GM21367 (cell line): ENCODE results near the gene MAP4K4.
"Not testable (repeated sequence)": the region's sequence is repeated elsewhere in the genome, so short reads cannot be mapped to it uniquely, and the experiment has no call there.

ENCODE experiments used
- ATAC-seq: cut with Tn5 transposase; IDR thresholded peaks from one replicate; pipeline ENCODE4 v1.9.1; 2021; ENCODE audit not compliant: unreplicated experiment

MAP4K4 gene

DNA sequence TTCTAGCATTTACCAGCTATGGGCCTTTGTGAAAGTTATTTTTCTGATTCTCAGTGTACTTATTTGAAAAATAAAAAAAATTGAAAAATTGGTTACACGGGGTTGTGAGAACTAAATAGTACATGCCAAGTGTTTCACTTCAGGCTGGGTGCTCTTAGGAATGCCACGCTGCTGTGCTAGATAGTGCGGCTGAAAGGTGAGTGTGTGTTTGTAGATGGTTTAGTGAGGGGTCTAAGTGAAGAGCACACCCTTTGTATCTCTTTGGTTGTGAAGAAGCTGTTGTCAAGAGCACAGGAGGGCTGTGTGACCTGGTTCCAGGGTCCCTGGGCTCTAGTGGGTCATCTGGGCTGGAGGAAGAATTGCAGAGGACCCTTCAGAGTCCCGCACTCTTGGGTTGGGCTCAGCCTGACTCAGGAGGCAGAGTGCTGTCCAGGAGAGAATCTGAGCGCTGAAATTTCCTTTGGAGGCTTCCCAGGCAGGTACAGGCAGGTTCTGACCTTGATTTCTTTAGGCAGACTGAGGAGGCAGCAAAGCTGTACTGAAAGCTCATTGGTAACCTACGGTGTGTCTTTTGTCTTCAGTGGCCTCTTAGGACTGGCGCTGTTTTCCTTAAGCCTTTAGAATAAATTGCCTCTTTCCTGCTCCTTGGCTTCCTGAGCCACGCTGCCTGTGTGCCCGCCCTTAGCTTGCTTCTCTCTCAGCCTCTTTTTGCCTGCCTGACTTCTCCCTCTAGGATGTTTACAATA, 44.4 kb downstream of the MAP4K4 start:
- ATAC-seq: no peak

DNA sequence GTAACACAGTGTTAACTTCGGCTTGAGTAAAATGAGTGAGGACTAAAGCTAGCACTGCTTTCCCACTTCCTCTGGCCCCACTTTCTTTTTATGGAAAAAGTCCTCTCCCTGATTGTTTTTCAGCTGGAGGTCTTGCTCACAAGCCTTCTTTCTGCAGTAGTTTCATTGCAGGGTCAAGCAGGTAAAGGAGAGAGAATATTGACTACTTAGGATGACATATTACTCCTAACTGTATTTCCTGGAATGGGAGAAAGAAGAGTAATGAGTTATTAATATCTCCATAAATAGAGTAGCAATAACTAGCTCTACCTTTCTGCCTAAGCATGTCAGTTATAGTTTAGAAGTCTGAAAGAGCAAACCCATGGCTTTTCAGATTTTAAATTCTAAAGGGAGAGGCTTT, 45.0 kb downstream of the MAP4K4 start:
- ATAC-seq: no peak

DNA sequence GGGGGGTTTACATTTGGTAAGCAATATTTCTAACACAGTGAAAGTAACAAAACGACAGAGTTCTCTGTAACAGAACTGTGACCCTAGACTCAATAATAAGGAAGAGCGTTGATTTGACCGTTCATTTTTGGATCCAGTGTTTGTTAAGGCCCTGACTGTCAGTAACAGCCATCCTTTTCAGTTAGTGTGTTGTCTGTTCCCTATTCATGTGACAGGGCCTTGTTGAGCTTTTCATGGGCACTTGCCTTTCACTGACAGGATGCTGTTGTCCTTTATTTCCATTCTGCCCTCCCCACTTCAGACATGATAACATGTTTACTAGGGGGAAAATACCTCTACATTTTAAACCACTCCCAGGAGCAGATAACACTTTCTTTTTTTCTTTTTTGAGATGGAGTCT, 45.8 kb downstream of the MAP4K4 start:
- ATAC-seq: no peak

DNA sequence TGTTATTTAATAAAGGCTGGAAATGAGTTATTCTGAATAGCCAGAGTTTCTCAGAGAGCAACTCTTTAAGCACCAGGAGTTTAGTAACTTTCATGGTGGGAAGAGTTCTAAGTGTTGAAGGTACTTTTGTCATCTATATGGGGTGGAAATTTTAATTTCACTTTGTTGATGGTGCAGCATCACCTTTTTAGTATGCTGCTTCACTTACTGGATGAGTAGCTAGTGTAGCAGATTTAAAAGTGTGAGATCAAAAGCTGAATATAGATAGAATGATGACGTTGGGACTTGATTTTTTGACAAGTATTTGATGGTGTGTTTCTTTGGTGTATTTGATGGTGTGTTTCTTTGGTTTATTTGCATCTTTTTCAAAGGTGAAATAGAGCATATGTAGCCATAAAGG, 47.3 kb downstream of the MAP4K4 start:
- ATAC-seq: no peak

DNA sequence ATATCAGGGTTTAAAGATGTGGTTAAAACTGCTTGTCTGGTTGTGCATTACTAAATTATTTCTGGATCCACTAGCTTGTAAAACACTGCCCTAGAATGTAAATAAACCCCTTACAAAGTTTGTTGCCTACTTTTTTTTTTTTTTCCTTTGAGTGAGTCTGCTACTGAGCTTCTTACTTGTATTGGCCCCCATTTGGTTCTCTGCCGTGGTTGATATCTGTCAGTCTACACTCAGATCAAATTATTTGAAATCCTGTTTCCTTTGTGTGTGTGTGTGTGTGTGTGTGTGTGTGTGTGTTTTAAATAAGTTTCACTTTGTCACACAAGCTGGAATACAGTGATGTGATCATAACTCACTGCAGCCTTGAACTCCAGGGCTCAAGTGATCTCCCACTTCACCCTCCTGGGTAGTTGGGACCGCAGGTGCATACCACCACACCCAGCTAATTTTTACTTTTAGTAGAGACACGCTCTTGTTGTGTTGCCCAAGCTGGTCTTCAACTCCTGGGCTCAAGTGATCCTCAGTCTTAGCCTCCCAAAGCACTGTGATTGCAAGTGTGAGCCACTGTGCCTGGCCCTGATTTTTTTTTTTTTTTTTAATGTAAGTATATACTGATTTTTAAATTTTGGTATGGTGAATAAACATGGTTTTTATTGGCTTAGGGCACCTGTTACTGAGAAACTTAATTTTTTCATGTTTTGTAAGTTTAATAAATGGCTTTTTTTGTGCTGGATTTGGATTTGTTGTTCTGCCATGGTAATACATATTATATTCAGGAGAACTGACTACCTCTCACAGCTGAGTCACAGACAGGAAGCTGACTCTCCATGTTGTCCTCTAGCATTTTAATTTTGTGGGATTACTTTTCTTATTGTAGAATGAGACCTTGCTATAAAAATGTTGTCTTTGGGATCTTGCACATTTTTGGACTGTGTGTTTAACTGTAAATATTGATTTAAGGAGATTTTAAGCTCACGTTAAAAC, 48.5 kb downstream of the MAP4K4 start:
- ATAC-seq: no peak

DNA sequence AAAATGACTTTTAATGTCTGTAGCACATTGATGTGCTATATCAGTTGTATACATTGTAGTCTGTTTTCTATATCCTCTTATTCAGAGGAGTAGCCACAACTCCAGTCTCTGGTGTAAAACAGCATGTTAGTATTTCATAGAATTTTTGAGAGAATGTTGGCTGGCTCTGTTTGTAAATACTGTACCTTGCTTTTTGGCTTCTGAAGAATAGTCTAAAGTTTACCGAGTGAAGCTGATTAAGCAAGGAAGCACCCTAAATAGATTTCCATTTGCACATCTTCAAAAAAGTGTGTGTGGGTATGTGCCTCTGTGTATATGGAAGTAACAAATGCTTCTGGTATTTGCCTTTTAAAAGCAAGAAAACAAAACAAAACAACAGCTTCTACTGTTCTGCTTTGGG, 50.5 kb downstream of the MAP4K4 start:
- no peak for ATAC-seq

DNA sequence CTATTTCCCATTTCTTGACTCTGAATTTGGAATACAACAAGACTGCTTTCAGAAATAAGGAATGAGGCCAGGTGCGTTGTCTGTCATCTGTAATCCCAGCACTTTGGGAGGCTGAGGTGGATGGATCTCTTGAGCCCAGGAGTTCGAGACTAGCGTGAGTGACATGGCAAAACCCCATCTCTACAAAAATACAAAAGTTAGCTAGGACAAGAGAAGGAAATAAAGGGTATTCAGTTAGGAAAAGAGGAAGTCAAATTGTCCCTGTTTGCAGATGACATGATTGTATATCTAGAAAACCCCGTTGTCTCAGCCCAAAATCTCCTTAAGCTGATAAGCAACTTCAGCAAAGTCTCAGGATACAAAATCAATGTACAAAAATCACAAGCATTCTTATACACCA, 51.0 kb downstream of the MAP4K4 start:
- not testable (repeated sequence) for ATAC-seq

DNA sequence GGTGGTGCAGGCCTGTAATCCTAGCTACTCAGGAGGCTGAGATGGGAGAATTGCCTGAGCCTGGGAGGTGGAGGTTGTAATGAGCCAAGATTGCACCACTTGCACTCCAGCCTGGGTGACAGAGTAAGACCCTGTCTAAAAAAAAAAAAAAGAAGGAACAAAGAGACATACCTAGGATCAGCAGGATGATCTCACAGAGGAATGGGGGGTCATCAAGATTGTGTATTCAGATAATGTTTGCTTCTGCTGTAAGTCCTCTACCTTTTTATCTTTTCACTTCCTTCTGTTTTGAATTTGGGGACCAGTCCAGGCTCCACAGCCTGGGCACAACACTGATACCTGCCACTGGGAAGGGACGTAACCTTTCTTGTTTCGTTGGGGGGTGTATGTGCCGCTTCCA, 53.2 kb downstream of the MAP4K4 start:
- ATAC-seq: no peak

DNA sequence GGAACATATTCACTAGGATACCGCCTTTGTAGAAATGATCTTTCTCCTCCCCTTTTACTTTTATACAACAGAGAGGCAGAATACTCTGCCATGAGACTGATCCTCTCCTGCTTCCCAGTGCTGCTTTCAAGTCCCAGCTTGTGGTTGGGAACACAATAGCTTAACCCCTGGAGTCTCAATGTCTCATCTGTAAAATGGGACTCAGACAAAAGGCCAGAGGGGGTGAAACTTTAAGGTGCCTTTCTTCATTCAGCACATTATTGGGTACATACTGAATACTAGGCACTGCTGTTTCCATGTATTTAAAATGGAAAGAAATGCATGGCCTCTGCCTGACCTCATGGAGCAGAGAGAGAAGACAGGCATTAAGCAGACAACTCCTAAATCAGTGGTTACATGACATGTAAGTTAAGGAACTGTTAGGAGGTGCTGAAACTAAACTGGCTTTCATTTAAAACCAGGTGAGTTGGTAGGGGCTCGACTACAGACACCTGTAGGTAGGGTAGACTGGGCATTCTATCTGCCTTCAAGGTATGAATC, 53.8 kb downstream of the MAP4K4 start:
- ATAC-seq: no peak

DNA sequence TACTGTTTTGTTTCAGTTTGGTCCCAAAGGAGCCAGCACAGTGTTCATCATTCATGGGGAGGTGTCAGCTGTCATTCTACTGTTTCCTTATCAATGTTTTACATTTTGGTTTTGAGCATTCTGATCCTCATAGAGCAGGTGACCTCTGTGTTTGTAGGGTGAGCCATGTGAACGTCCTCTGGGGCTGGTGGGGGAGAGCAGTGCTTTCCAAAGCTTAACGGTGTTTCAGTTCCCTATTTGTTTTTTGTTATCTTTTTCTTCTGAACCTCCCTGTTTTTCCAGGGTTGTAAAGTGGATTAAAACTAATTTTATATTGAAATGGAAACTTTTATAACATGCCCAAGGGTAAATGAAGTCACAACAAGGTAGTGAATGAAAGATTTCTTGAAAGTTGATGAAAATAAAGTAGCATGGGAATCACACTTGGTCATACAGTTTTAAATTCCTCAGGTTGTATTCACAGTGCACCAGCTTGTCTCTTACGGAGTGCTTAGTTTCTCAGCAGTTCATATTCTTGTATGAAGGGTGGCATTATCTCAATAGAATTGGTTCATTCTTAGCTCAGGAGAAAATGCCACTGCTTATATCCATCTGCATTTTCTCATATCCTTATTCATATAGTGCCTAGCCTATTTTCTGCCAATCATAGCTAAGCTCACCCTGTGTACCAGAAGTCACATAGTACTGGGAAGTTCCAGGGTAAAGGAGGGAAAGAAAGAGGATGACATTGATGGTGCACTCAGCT, 54.5 kb downstream of the MAP4K4 start:
- peak; percentile 76 for ATAC-seq

DNA sequence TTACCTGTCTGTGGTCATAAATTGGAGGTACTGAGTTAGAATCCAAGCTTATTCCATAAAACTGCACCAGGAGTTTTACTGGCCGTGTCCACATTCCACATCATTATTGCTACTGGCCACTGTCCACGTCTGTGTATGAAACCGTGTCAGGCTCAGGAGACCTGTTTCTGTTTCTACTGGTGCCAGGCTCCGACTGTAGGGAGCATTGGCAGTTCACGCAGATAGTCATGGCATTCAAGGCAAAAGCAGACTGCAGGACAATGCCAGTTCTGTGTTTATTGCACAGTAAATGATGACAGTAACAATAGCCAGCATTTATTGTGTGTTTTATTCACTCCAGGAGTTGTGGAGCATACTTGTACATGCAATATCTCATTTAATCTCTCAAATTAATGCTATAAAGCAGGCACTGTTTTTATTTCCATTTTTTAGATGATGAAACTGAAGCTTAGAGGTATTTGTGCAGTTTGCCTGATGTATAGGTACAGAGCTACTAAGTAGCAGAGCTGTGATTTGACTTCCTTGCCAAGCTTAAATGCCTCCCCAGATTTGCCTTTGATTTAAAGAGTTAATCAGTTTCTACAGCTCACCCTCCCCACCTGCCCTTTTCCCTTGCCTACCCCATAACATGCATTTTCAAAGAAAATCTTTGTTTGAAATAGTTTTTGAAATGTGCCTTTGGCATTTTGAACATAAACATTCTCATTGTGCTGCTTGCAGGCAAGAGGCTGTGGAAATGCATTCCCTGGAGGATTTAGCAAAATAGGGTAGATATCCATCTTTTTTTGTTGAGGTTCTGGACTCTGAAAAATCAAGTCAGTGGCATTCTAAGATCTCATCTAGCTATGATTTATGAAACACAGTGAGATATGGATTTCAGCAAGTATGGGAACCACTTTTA, 55.5 kb downstream of the MAP4K4 start:
- no peak for ATAC-seq

DNA sequence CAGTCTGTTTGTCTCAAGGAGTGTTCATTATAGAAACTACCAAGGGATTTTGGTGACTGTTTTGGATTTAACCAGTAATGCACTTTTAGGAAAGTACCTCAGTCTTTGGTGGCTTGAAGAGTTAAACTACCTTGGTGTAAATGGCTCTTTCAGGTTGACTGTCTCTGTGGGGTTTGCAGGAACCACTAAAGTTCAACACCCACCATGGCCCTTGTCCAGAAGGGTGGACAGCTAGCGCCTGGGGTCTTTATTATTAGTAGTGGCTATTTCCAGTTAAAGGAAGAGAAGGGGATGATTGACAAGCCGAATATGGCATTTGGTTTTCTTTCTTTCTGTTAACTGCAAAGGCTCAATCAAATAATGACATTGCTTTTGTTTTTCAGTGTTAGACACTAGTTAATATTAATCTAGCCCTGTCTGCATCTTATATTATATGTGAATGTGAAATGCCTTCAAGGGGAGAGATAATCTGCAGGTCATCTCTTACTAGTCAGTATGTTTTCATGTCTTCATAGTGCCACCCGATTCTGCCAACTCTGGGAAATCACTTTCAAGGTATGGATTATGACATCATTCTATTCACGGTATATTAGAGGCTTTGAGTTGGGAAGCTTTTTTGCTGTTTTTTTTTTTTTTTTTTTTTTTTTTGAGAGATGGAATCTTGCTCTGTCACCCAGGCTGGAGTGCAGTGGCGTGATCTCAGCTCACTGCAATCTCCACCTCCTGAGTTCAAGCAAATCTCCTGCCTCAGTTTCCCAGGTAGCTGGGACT, 56.4 kb downstream of the MAP4K4 start:
- ATAC-seq: peak; percentile 37

DNA sequence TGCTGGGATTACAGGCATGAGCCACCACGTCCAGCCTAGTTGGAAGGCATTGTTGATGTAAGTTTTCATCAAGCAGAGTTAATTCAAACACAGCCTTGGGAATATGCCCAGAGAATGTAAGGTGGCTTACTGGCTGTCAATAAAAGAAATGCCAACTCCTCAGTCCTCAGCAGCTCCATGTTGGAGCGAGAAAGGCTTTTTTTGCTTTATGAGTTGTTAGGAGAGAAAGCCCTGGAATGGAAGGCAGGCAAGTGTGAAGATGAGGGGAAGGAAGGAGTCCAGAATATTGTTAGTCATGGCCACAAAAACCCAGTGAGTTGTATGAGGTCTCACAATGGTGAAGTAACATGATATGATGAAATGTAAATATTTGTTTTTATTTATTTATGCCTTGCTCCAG, 57.1 kb downstream of the MAP4K4 start:
- no peak for ATAC-seq

DNA sequence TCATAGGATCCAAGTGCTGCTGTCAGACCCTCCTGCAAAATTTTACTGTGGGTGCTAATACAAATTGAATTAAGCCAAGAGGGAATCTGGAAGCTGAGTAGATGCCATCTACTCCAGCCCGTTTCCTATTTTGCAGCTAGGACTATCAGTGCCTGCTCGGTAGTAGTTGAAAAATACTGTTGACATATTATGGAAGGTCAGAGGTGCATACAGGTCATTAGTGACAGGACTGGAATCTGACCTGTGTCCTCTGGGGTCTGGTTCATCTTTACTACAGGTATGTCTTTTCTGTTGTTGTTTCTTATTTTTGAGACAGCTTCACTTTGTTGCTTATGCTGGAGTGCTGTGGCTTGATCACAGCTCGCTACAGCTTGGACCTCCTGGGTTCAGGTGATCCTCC, 58.8 kb downstream of the MAP4K4 start:
- ATAC-seq: no peak

DNA sequence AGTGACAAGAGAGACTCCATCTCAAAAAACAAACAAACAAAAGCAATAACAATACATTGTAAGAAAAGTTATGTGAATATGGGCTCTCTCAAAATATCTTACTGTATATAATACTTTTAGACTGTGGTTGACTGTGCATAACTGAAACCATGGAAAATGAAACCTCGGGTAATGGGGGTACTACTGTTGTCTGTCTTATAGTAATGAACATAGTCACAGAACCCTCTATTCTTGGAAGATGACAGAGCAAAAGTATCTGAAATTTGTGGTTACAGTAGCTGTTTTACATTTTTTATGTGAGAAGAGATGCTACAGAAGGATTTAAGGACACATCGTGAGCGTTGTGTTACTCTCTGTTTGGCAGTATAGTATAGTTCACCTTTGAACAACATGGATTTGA, 60.5 kb downstream of the MAP4K4 start:
- ATAC-seq: peak; percentile 48

DNA sequence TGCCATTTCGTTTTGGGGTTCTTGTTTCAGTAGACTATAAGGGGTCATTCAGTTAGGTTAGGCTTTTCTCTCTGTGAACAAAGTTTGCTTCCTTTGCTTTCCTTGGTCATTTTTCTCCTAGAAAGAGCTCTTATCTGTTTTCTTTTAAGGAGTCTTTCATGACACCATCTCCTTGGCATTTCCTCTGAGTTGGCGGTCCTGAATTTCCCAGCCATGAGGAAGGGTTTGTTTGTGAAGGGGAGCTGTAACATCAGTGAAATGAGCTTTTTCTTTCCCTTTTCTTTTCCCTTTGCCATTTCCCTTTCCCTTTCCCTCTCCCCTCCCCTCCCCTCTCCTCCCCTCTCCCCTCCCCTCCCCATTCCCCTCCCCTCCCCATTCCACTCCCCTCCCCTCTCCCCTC, 61.7 kb downstream of the MAP4K4 start:
- ATAC-seq: no peak

DNA sequence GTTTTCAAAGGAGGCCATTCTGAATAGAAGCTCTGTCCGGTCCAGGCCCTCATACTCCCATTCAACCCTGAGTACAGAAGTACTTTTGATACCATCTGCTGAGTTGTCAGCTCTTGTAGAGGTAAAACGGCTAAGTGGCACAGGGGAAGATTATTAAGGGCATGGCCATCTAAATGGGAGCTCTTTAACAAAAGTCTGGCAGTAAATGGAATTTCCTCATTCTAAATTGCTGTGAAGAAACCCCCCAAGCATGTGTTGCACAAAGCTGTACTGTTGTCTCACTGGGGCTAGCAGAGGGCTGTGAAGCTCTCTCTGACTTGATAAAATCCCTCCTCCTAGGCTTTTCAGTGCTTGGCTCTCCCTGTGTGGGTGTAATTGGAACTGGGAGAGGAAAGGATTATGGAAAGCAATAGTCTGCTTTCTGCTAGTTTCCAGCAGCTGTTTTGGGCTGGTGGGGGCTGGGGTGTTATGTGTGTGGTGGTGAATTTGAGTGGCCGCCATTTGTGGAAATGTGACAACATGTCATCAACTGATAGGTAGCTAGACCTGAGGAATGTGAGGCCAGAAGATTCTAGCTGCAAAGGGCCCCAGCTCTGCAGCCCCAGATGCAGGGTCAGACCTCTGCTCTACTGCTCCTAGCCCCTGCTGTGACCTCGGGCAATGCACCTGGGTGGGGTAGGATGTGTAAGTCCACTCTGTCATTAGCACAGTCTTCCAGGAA, 65.1 kb downstream of the MAP4K4 start:
- no peak for ATAC-seq

DNA sequence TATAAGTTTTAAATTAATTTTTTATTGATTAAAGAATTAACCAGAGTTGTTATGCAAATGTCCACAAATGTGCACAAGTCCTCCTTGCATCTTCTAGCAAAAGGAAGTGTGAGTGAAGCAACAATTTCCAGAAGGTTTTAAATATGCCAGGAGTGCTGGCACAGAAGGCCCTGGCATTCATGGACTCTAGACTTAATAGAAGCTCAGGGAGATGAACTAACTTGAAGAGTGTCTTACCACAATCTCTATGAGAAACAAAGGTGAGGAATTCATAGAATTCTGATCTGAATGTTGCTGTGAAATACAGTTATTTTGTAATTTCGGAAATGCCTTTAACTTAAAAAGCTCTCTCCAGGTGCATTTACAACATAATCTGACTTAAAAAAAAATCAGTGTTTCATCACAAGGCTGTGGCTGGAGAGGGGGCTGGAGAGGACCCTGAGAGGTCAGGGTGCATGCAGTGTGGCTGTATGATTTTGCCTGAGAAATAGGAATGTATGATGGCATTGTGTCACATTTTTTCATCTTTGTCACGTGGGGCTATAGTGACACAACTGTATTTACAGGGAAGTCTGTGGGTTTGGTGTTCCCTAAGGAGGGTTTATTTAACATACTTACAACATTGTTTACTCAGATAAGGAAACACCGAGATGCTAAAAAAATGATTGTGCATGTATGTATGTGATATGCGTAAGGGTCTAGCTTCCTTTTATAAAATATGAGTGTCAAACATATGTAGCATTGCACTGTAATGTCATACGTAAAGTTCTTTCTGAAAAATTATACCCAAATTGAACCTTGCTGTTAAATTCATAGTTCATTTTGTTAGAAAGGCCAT, 66.2 kb downstream of the MAP4K4 start:
- no peak for ATAC-seq
